Cerebellar cortex (tissue), 1 donor: ENCODE measurements around the gene CFAP74.
A peak's percentile ranks its signal among the peaks of the same experiment; 100 is the strongest.
"Not testable (repeated sequence)": the region's sequence is repeated elsewhere in the genome, so short reads cannot be mapped to it uniquely, and the experiment has no call there.

Source experiments
- DNase-seq: peaks from one replicate; pipeline ENCODE4 v3.0.0-alpha.2; 2015; ENCODE audit warnings: low spot score

The CFAP74 gene

GRCh38 chr1:1895456-1896336 is 107.9 kb downstream of the CFAP74 start:
- no peak for DNase-seq

DNA sequence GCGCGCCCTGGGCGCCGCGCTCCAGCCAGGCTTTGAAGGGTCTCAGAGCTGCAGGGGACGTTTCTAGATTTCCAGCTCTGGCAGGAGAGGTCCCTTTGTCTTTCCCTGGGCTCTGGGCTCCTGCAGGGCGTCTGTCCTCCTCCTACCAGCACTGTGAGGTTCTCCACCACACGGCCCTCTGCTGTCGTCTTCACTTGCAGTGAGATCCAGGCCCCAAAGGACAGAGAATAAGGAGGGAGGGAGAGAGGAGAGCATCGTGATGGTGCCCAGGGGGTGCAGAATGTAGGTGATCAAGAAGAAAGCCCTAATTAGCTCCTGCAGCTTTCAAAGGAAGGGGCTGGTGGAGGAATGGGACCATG is 108.5 kb downstream of the CFAP74 start:
- no peak for DNase-seq

DNA sequence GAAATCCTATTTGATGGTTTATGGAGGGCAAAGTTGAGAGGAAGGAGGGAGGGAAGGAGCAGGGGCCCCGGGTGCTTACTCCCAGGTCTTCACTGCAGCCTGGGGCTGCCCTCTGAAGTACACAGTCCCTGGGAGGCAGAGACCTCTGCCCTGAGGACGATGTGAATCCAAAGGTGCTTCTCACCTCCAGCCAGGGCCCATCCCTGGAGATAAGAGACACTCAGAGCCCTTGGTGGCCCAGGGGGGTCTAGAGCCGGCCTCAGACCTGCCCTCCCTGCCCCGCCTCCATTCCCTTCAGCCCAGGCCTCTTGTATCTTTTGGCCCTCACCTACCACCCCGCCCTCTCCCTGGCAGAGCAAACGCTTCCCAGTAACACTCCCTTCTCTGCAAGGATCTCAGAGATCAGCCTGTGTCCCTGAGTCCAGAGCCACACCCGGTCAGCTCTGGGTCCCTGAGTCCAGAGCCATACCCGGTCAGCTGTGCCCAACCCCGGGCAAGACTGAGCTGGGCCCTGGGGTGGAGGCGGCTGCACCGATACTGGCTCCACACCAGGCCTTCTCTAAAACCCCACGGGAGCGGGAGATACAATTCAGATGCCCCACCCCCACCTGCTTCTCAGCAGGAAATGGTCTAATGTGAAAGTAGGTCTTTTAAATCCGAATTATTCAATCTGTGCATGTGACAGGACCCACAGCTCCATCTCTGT is 109.1 kb downstream of the CFAP74 start:
- DNase-seq: no peak

- no peak for DNase-seq
Observed at GRCh38 chr1:1893997-1894353, 109.6 kb downstream of the CFAP74 start.

DNA sequence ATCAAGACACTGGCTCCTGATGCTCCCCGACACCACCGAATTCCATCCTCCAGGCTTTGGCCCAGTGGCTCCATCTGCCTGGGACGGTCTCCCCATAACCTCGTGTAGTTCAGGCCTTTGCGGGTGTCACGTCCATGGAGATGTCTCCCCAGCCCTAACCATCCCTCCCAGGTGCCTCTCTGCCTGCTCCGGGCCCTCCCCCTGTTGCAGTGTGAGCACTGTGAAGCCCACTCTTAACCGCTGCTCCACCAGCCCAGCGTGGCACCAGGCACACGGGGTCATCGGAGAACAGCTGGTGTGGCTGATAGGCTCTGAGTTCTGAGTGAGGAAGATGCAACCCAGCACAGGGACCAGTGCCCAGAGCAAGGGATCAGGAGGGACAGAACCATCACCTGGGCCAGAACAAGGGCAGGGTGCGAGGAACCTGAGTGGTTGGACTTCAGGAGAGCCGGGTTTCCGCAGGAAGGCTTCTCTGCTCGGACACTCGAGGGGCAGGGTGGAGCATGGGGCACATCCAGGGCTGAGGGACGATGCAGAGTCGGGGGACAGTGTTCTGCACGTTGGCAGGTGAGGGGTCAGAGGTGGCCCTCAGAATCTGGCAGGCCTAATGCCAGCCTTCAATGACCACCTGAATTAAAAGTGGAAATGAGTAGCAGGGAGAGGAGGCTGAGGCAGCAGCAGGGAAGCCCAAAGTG is 110.1 kb downstream of the CFAP74 start:
- DNase-seq: no peak

- no peak for DNase-seq
Observed at GRCh38 chr1:1892763-1893120, 110.8 kb downstream of the CFAP74 start.

DNA sequence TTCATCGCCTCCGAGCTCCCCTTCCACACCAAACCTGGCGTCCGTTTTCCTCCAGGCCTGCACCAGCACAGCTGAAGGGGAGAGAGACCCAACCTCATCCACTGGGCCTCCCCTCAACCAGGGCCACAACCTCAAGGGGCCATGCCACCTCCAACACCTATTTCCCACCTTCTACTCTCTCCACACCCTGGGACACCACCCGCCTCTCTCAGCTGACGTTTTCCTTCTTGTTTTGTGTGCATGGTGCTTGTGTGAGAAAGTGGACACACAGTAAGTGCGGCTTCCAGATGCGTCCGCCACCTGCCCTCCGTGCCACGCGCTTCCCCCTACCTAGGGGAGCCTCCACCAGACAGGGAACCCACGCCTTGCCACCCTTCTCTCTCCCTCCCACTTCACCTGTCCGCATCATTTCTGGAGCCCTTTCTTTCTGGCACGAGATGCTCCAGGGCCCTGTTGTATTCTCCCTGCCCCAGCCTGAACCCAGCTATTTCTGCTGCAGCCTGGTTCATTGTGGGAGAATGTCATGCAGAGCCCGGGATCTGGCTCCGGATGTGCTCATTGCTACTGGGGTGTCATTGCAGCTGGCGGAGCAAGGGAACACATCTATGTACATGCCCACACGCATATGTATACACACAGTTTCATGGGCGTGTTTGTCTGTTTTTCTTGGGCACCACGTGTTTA is 111.4 kb downstream of the CFAP74 start:
- DNase-seq: peak; percentile 36

GRCh38 chr1:1891349-1892078 is 112.1 kb downstream of the CFAP74 start:
- DNase-seq: peak; percentile 41

- DNase-seq: peak; percentile 77
Observed at GRCh38 chr1:1890506-1891348, 112.9 kb downstream of the CFAP74 start, which contains the start of gene GNB1. Gene GNB1, minus strand, starts transcription at chr1:1891087. Its CDS starts 65,634 bp downstream, at chr1:1825453.

DNA sequence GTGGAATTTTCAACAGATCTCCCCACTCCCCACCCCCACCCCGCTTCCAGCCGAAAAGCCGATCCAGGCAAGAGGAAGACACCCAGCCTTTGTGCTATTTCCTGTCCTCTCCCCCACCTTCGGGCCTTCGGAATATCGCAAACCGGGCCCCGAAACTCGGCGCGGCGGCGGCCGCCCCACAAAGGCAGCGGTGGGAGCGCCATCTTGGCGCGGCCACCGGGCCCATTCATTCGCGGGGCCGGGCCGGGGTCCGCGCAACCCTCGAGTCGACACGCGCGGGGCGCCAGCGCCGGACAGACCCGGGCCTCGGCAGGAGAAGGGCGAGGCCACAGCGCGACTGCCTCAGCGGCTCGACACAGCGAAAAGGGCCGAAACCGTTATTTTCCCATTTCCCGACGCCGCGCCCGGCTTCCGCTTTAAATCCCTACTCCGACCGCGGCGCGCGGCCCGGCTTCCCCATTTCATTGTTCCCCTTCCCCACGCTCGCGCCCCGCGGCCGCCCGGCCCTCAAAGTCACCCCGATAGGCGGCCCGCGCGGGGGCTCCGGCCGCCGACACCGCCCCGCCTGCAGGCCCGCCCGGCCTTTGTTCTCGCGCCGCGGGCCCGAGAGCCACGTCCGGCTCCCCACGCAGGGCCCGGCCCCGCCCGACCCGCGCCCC is 113.6 kb downstream of the CFAP74 start:
- no peak for DNase-seq

DNA sequence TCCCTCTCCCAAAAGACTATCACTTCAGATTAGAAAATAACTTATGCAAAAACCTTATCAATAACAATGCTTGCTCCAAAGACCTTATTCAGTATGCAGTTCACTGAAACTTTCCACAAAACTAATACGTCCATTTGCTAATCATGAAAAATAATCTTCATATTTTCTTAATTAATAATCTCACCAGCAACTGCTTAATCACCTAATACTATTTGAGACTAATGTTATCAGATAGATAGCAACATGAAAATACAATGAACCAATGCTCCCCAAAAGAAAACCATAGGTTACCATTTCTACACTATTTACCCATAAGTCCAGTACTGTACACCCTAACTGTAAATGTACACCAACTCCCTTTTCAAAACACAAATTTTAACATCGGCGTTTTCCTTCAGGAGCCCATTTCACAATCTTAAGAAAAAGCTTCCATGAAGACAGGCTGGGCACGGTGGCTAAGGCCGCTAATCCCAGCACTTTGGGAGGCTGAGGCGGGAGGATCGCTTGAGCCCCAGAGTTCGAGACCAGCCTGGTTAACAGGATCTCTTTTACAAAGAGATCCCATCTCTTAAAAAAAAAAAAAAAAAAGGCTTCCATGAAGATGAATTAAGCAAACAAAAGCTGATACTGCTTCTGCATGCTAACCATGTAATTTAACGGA is 114.4 kb downstream of the CFAP74 start:
- DNase-seq: no peak

DNA sequence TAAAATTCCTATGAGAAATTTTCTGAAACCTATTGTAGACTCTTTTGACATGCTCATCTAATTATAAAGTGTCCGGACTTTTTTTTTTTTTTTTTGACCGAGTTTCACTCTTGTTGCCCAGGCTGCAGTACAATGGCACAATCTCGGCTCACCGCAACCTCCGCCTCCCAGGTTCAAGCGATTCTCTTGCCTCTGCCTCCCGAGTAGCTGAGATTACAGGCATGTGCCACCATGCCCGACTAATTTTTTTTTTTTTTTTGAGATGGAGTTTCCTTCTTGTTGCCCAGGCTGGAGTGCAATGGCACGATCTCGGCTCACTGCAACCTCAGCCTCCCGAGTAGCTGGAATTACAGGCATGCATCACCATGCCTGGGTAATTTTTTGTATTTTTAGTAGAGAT is 119.7 kb downstream of the CFAP74 start:
- not testable (repeated sequence) for DNase-seq

- no peak for DNase-seq
Observed at GRCh38 chr1:1883092-1883873, 120.3 kb downstream of the CFAP74 start.

DNA sequence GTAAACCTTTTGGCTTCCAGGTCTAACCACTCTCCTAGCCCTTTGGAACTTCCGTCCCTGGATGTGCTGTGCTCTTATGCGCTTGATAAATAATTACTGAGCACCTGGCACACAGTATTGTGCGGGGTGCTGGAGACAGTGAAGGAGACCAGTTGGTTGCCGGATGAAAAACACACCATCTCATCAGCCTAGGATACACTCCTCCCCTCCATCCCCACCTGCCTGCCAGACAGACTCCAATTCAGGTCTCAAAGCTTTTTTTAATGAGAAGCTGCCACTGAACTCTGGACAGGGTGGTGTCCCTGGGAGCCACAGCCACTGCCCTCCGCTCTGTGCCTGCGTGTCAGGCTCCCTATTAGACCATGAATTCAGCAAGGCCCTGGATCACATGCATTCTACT is 121.9 kb downstream of the CFAP74 start:
- DNase-seq: peak; percentile 58

- no peak for DNase-seq
Observed at GRCh38 chr1:1880617-1881312, 122.8 kb downstream of the CFAP74 start.

- no peak for DNase-seq
Observed at GRCh38 chr1:1879942-1880341, 123.6 kb downstream of the CFAP74 start.

DNA sequence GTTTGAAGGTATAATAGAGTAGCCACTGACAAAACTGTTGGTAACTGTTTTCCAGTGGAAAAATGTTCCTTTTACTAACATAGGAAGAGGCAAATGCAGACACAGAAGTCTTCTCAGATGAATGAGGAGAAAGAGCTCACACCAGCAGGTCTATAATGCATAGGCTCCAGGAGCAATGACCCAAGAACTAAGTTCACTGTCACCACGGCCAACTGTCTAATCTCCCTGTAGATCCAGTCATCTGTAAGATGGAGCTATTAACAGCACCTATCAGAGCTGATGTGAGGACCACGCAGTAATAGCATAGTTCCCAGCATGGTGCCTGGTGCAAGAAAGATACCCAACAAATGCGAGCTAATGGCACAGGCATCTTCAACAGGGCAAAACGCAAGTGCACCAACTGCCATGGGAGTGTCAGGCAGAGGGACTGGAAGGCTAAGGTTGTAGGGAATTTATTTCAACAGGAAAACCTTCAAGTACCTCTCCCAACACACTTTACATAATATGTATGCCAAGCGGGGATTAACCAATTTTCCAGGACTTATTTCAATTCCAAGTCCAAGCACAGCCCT is 125.6 kb downstream of the CFAP74 start:
- DNase-seq: no peak
